Measurements from ENCODE around the gene KLF13.

The KLF13 gene

DNA sequence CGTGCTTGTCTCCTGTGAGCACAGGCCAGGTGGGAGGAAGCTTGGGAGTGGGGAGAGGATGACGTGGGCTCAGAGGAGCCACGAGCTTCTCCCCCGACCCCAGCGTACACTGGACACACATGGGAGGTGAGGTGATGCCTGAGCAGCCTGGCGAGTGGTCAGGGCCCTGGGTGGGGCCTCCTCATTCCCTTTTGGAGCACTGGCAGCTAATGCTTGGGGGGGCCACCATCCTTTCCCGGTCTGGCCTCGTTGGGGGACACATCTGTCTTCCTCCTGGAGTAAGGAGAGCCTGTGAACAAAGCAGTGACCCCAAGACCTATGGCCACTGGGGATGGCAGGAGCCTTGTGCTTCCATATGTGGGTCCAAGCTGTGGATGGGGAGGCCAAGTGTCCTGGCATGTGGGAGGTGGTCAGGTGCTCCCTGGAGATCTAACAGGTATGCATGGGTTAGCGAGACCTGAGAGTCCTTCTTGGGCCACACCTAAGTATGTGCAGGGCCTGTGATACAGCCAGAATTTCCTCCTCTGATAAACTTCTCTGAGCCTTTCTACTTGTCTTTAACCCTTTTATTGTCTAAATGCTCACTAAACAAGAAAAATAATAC, 9.5 kb downstream of the KLF13 start:
- Histone ChIP-seq H3K27me3 (ENCODE audit: control insufficient read depth, insufficient read depth, low read length) (no peaks in the 10 kb centered on the region), H3K36me3 (ENCODE audit: control insufficient read depth, insufficient read depth, low read length) (no peaks in the 10 kb centered on the region), H3K9me3 (ENCODE audit: control insufficient read depth, insufficient read depth, low read depth, low read length) (no peaks in the 10 kb centered on the region), H3K27ac (ENCODE audit: low read depth, low read length) (no peak overlapping the region), H3K4me1 (ENCODE audit: control insufficient read depth, insufficient read depth, low read length) (peaks cover 29% of the 10 kb centered on the region), H3K9ac (ENCODE audit: low read length) (no peak overlapping the region), H3K4me3 (ENCODE audit: low read depth, low read length) (no peak overlapping the region)

DNA sequence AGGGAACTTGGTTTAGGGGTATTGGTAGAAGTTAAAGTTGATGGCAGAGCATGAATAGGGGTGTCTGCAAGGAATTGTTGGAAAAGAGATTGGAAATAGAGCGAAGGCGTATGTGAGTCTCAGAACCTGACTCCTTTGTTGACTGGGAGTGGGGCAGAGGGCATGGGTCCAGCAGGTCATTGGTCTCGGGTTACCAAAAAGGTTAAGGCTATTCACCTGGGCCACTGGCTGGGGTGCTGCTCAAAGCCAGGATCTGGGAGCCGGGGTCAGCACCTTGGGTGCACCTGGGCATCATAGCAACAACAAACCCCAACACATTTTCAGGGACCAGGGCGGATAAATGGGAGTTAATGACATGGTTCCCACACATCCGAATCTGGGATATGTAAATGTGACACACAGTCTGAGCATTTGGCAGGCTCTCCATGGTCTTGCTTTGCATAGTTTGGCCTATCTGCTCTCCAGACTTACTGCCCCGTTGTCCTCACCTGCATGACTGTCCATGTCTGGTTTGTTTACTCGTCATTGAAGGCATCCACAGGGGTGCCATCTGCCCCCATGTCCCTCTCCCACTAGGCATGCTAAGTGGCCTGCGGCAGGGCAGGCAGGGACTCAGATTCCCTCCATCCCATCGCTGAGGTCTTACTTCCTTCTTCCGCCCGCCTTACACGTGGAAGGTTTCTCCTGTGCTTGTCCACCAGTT, 10.1 kb downstream of the KLF13 start:
- no peak overlapping the region for H3K27ac ChIP-seq (ENCODE audit: low read depth, low read length)
- no peaks in the 10 kb centered on the region for H3K9me3 ChIP-seq (ENCODE audit: control insufficient read depth, insufficient read depth, low read depth, low read length)
- no peaks in the 10 kb centered on the region for H3K27me3 ChIP-seq (ENCODE audit: control insufficient read depth, insufficient read depth, low read length)
- H3K36me3 ChIP-seq (ENCODE audit: control insufficient read depth, insufficient read depth, low read length) = no peaks in the 10 kb centered on the region
- H3K4me1 ChIP-seq (ENCODE audit: control insufficient read depth, insufficient read depth, low read length) = peaks cover 29% of the 10 kb centered on the region
- no peak overlapping the region for H3K9ac ChIP-seq (ENCODE audit: low read length)
- H3K4me3 ChIP-seq (ENCODE audit: low read depth, low read length) = no peak overlapping the region

DNA sequence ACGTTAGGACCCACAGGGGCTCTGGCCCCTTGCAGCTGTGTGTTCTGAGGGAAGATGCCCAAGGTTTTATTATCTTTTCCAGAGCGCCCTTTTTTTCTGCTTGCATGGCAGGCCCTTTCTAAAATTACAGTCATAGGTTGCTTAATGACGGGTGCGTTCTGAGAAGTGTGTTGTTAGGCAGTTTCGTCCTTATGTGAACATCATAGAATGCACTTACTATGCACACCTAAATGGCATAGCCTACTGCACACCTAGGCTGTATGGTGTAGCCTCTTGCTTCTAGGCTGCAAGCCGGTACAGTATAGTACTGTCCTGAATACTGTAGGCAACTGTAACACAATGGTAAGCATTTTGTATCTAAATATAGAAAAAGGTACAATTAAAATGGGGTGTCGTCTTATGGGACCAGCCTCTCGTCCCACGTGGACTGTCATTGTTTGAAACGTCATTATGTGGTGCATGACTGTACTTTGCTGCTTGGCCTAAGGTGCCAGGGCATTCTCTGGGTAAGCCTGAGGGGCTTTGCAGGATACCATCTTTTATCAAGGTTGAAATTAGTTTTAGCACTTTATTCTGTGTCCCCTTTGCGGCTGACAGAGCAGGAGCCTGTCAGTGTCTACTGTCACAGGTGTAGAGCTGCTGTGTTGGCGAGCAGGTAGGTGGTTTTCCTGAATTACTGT, 10.9 kb downstream of the KLF13 start:
- Histone ChIP-seq H3K36me3 (ENCODE audit: control insufficient read depth, insufficient read depth, low read length) (no peaks in the 10 kb centered on the region), H3K4me3 (ENCODE audit: low read depth, low read length) (no peak overlapping the region), H3K4me1 (ENCODE audit: control insufficient read depth, insufficient read depth, low read length) (peaks cover 22% of the 10 kb centered on the region), H3K9ac (ENCODE audit: low read length) (no peak overlapping the region), H3K27me3 (ENCODE audit: control insufficient read depth, insufficient read depth, low read length) (no peaks in the 10 kb centered on the region), H3K9me3 (ENCODE audit: control insufficient read depth, insufficient read depth, low read depth, low read length) (no peaks in the 10 kb centered on the region), H3K27ac (ENCODE audit: low read depth, low read length) (no peak overlapping the region)

DNA sequence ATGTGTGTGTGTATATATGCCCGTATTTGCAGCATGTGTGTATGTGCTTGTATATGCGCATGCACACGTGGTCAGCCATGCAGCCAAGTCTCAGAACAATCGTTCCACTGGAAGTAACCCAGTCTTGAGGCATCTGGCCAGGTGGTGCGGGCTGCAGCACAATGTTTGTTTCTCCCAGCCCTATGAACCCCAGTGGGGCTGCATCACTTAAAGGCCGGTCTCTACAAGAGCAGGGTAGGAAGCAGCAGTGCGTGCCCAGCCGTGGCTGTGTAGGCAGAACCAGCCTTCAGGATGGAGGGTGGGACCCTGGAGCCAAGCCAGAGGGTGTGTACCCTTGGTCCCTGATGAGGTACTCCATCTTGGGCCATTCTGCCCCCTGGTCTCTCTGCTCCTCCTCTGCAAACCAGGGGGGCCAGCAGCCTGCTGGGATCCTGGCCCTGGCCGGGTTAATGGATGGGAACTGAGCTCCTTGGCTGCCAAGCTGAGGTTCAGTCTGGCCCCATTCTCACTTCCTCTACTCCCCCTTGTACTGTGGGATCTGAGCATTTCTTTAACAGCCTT, 11.8 kb downstream of the KLF13 start:
- Histone ChIP-seq H3K4me1 (ENCODE audit: control insufficient read depth, insufficient read depth, low read length) (peaks cover 28% of the 10 kb centered on the region), H3K27me3 (ENCODE audit: control insufficient read depth, insufficient read depth, low read length) (no peaks in the 10 kb centered on the region), H3K9ac (ENCODE audit: low read length) (no peak overlapping the region), H3K4me3 (ENCODE audit: low read depth, low read length) (no peak overlapping the region), H3K9me3 (ENCODE audit: control insufficient read depth, insufficient read depth, low read depth, low read length) (no peaks in the 10 kb centered on the region), H3K36me3 (ENCODE audit: control insufficient read depth, insufficient read depth, low read length) (no peaks in the 10 kb centered on the region), H3K27ac (ENCODE audit: low read depth, low read length) (no peak overlapping the region)

DNA sequence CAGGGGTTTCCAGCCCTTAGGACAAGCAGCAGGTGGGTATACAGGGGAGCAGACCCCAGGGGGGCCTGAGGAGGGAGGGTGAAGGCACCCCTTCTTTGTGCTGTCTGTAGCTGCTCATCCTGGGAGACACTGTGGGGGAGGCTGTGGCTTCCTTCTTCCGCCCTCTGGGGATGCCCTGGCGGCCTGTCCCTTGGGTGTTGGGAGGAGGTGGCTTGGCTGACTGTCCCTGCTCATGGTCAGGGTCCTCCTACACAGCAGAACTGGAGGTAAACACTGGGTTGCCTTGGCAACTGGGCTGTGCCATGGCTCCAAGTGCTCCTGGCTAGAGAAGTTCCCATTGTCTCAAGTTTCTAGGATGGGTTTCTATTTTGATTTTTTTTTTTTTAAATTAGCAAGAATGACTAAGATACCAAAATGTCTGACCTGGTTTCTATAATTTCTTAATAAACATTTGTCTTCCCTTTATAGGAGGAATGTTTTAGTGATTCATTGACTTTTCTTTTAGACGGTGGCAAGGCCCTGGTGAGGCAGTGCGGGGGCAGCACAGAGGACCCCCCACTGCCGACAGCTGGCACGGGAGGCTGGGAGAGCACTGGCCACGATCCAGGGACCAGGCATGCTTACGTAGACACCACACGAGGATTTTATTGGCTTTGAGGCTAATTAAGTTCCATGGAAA, 12.4 kb downstream of the KLF13 start:
- H3K27ac ChIP-seq (ENCODE audit: low read depth, low read length) = no peak overlapping the region
- no peak overlapping the region for H3K4me3 ChIP-seq (ENCODE audit: low read depth, low read length)
- H3K36me3 ChIP-seq (ENCODE audit: control insufficient read depth, insufficient read depth, low read length) = no peaks in the 10 kb centered on the region
- no peaks in the 10 kb centered on the region for H3K9me3 ChIP-seq (ENCODE audit: control insufficient read depth, insufficient read depth, low read depth, low read length)
- no peaks in the 10 kb centered on the region for H3K27me3 ChIP-seq (ENCODE audit: control insufficient read depth, insufficient read depth, low read length)
- peaks cover 32% of the 10 kb centered on the region for H3K4me1 ChIP-seq (ENCODE audit: control insufficient read depth, insufficient read depth, low read length)
- H3K9ac ChIP-seq (ENCODE audit: low read length) = no peak overlapping the region

DNA sequence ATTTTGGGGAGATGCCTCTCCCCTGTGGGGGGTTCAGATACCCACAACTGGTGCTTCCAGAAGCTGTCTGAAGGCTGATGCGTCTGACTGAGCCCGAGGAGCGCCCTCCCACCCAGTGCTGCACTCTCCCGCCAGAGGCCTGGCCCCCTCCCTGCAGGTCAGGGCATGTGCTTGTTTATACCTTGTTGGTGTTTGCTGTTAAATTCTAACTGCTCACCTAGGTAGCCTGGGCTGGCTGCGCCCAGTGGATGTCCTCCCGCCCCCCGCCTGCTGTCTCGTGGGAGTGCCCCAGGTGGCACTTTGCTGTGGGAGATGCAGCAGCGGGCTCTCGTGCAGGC, 12.9 kb downstream of the KLF13 start:
- Histone ChIP-seq H3K9me3 (ENCODE audit: control insufficient read depth, insufficient read depth, low read depth, low read length) (no peaks in the 10 kb centered on the region), H3K27me3 (ENCODE audit: control insufficient read depth, insufficient read depth, low read length) (no peaks in the 10 kb centered on the region), H3K9ac (ENCODE audit: low read length) (no peak overlapping the region), H3K4me1 (ENCODE audit: control insufficient read depth, insufficient read depth, low read length) (peaks cover 37% of the 10 kb centered on the region), H3K27ac (ENCODE audit: low read depth, low read length) (no peak overlapping the region), H3K36me3 (ENCODE audit: control insufficient read depth, insufficient read depth, low read length) (no peaks in the 10 kb centered on the region), H3K4me3 (ENCODE audit: low read depth, low read length) (no peak overlapping the region)

DNA sequence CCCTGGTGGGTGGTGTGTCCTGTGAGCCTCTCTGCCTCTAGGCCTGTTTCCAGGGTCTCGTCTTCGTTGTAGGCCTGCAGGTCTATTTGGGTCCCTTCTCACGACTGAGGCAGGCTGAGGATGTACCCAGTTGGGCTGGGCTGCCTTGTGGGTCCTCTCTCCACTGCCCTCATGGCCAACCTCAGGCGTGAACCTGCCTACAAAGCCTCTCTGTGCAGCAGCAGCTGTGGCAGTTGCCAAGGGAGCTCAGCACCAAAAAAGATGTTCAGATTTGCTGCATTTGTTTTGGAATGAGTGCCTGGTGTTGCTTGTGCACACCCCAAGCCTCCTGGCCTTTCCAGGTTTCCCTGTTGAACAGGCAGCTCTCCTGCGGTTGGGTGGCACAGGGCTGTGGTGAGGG, 13.4 kb downstream of the KLF13 start:
- Histone ChIP-seq H3K27me3 (ENCODE audit: control insufficient read depth, insufficient read depth, low read length) (no peaks in the 10 kb centered on the region), H3K9ac (ENCODE audit: low read length) (no peak overlapping the region), H3K4me3 (ENCODE audit: low read depth, low read length) (no peak overlapping the region), H3K9me3 (ENCODE audit: control insufficient read depth, insufficient read depth, low read depth, low read length) (no peaks in the 10 kb centered on the region), H3K4me1 (ENCODE audit: control insufficient read depth, insufficient read depth, low read length) (peaks cover 40% of the 10 kb centered on the region), H3K27ac (ENCODE audit: low read depth, low read length) (no peak overlapping the region), H3K36me3 (ENCODE audit: control insufficient read depth, insufficient read depth, low read length) (no peaks in the 10 kb centered on the region)

DNA sequence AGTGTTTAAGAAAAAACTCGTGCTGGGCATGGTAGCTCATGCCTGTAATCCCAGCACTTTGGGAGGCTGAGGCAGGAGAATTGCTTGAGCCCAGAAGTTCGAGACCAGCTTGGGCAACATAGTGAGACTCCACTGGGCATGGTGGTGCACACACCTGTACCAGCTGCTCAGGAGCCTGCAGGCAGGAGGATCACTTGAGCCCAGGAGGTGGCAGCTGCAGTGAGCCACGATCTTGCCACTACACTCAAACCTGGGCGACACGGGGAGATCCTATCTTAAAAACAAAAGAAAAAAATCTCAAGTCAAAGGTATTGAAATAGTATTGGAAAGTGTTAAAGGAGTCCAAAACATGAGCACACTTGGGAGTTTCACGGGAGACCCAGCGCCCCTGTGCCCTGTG, 14.0 kb downstream of the KLF13 start:
- H3K4me3 ChIP-seq (ENCODE audit: low read depth, low read length) = no peak overlapping the region
- no peak overlapping the region for H3K9ac ChIP-seq (ENCODE audit: low read length)
- no peaks in the 10 kb centered on the region for H3K9me3 ChIP-seq (ENCODE audit: control insufficient read depth, insufficient read depth, low read depth, low read length)
- H3K36me3 ChIP-seq (ENCODE audit: control insufficient read depth, insufficient read depth, low read length) = no peaks in the 10 kb centered on the region
- no peak overlapping the region for H3K27ac ChIP-seq (ENCODE audit: low read depth, low read length)
- H3K4me1 ChIP-seq (ENCODE audit: control insufficient read depth, insufficient read depth, low read length) = peaks cover 43% of the 10 kb centered on the region
- H3K27me3 ChIP-seq (ENCODE audit: control insufficient read depth, insufficient read depth, low read length) = no peaks in the 10 kb centered on the region

DNA sequence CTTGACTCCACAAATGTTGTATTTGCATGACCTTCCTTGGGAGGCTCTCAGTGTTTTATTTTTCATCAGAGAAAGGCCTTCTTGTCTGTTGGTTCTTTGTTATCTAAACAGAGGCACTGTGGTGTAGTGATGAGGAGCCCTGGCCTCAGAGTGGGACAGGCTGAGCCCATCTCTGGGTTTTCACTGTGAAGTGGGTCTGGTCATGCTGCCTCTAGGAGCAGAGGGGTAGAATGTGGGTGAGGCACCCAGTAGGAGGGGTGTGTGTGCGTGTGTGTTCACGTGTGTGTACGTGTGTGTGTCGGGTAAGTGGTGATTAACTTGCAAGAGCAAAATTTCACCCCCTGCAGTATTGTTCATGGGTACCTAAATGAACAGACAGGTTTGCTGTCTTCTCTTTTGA, 14.4 kb downstream of the KLF13 start:
- Histone ChIP-seq H3K4me1 (ENCODE audit: control insufficient read depth, insufficient read depth, low read length) (peaks cover 48% of the 10 kb centered on the region), H3K9ac (ENCODE audit: low read length) (no peak overlapping the region), H3K36me3 (ENCODE audit: control insufficient read depth, insufficient read depth, low read length) (no peaks in the 10 kb centered on the region), H3K4me3 (ENCODE audit: low read depth, low read length) (no peak overlapping the region), H3K9me3 (ENCODE audit: control insufficient read depth, insufficient read depth, low read depth, low read length) (no peaks in the 10 kb centered on the region), H3K27me3 (ENCODE audit: control insufficient read depth, insufficient read depth, low read length) (no peaks in the 10 kb centered on the region), H3K27ac (ENCODE audit: low read depth, low read length) (no peak overlapping the region)

DNA sequence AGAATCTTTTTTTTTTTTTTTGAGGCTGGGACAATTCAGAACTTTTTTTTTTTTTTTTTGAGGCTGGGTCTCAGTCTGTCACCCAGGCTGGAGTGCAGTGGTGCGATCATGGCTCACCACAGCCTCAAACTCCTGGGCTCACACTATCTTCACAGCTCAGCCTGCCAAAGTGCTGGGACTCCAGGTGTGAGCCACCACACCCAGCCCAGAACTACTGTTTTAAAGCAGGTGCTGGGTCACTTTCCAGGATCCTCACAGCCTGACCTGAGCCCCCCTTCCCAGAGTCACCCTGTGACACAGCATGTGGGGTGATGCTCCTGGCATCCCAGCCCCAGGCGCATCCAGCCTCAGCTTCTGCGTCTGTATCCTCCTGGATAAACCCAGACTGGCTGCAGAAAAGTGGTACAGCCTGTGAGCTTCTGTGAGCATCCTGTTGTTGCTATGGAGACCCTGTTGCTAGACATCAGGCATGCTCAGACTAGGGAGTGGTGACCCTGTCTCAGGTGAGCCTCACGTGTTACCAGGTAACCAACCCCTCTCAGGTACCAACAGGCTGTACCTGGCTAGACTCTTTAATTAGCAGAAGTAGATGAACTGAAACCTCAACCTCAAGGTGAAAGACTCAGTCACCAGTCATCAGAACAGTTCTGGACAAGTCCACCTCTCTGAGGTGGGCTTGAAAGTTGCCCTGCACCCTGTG, 15.0 kb downstream of the KLF13 start:
- Histone ChIP-seq H3K4me3 (ENCODE audit: low read depth, low read length) (no peak overlapping the region), H3K4me1 (ENCODE audit: control insufficient read depth, insufficient read depth, low read length) (peaks cover 53% of the 10 kb centered on the region), H3K36me3 (ENCODE audit: control insufficient read depth, insufficient read depth, low read length) (no peaks in the 10 kb centered on the region), H3K27ac (ENCODE audit: low read depth, low read length) (no peak overlapping the region), H3K27me3 (ENCODE audit: control insufficient read depth, insufficient read depth, low read length) (no peaks in the 10 kb centered on the region), H3K9me3 (ENCODE audit: control insufficient read depth, insufficient read depth, low read depth, low read length) (no peaks in the 10 kb centered on the region), H3K9ac (ENCODE audit: low read length) (no peak overlapping the region)
